CD4-positive, alpha-beta T cell treated with Interleukin-6 for 4 hours (primary cell): ENCODE data around the gene DOCK4.

Experiments used
- DNase-seq: peaks from one replicate; pipeline ENCODE4 v3.0.0-alpha.2; 2020; ENCODE audit warnings: mixed read lengths

The DOCK4 gene

DNA sequence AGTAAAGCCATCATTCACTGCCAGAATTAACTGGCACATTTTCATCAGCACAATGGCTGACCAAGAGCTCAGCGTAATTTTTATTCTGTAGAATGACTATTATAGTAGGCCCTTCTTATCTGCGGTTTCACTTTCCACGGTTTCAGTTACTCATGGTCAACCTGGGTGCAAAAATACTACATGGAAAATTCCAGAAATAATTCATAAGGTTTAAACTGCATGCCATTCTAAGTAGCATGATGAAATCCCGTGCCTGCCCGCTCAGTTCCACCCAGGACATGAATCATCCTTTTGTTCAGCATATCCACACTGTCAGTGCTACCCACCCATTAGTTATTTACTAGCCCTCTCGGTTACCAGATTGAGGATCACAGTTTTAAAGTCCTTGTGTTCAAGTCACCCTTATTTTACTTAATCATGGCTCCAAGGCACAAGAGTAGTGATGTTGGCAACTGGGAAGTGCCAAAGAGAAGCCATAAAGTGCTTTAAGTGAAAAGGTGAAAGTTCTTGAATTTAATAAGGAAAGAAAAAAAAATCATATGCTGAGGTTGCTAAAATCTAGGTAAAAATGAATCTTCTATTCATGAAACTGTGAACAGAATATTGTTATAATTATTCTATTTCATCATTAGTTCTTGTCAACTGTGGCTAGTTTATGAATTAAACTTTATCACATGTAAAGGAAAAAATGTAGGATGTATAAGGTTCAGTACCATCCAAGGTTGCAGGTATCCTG is 204.9 kb downstream of the DOCK4 start:
- no peak for DNase-seq

DNA sequence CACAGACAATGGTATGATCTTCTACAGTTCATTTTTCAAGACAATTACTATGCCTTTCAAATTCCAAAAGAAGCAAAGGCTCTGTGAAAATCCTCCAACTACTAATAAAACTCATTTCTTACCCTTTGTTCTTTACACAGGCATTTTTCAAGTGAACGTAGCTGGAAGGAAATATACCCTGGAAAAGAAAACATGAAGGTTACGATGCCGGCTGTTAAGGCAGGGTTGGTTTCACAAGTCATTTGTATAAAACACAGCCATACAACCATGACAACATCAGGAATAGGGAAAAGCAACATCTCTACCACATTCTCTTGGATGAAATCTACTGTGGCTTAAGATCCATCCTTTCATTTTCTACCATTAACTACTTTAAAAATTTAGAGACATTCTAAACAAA is 207.9 kb downstream of the DOCK4 start:
- no peak for DNase-seq

DNA sequence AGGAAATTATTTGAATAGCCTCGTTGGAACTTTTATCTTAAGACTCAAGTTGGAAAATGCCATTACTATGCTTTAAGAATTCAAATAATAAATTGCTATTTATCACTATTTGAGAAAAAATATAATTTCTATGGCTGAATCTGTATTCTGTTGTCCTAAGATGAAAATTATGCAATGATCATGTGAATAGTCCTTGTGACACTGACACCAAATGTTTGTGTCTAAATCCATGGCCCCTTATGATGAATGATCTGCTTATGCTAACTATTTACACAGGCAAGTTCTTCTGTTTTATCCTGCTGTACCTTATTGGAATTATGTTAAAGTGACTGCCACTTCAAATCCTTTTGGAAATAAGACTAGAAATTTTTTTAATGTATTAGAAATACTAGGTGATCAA is 208.7 kb downstream of the DOCK4 start:
- no peak for DNase-seq

DNA sequence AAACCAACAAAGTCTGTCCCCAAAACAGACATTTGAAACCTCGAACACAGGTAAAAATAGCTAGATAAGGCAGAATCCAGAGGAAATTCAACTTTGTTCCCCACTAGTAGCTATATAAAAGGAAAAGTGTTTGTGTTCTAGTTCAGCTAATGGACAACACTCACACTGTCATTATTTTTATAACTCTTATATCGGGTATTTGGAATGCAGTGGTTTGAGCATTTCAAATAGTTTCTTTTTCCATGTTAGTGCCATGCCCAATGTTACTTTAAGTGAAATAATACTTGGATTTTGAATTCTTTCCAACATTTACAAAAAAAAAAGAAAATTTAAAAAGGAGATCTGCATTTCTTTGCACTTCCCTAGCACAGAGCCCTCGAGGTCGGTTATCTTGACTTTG is 213.6 kb downstream of the DOCK4 start:
- DNase-seq: no peak

DNA sequence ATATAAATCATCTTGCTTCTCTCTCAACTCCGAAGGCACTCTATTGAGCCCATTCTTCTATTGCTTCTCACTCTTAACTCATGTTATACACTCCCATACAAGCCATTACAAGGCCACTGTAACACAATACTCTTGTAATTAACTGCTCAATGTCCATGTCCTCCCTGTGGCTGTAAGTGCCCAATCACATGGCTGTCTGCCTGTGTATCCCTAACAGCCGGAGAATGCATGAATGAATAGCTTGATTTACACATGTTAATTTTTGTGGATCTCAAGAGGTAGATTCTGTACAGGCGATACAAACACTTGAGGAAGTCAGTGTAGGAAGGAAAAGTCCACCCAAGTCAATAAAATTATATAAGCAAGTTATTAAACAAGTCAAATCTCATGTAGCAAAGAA is 215.6 kb downstream of the DOCK4 start:
- no peak for DNase-seq

DNA sequence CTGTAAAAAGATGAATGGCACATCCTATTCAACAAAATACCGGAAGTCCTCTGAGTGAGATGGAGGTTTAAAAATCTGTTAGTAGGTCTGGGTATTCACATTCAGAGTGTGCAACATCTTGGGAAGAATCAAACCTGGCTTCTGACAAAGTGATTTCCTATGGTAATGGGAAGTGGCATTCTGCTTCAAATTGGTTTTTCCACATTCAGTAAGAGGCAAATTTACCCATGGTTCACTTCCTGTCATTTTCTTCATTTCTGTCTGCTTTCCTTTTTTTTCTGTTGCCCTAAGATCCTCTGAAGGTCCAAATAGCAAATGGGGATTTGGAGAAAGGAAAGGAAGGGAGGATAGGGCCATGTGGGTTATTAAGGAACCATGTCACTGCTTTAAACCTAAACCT is 218.3 kb downstream of the DOCK4 start:
- DNase-seq: no peak

DNA sequence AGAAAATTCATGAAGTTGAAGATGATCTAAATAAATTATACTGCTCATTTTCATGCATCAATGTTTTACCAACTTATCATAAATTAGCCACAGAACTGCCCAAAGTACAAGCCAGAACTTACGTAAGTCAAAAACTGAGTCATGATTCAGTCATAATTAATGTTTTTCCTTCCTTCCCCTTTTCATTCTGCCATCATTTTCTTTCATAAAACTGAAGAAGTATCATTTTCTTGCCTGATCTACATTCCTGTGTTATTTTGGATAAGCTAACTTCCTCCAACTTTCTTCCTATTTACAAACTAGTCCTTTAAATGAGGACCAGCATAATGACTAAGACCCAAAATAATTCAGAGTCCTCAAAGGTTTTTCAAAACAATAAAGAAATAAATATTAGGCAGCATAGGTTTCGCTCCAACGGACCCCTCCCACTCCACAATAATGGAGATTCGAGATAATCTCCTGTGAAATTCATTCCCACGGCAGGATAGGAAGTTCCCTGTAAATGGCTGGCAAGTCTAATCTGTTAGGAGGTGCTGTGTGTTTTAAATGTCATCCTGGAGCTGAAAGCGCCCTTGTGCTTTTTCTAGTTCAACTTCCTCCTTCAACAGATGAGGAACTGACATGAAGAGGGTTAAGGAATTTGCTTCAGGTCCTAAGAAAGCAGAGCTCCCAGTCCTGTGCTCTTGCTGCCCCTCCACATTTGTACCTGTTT is 218.9 kb downstream of the DOCK4 start:
- DNase-seq: no peak

DNA sequence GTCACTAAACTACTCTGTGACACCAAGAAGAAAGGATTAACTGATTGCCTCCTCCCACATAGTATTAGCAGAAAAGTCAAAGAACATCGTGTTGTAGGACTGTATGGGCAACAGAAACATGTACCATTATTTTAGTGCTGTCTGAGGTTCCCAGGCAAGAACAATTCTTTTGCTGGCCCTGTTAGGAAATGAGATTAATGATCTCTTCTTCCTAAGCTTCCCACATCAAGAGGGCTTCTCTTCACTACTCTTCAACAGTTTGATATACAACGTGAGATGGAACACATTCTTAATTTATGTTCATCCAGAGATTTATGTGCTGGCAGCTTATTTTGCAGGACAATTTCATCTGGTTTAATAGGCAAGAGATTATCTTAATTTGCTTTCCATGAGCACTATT is 219.6 kb downstream of the DOCK4 start:
- no peak for DNase-seq

DNA sequence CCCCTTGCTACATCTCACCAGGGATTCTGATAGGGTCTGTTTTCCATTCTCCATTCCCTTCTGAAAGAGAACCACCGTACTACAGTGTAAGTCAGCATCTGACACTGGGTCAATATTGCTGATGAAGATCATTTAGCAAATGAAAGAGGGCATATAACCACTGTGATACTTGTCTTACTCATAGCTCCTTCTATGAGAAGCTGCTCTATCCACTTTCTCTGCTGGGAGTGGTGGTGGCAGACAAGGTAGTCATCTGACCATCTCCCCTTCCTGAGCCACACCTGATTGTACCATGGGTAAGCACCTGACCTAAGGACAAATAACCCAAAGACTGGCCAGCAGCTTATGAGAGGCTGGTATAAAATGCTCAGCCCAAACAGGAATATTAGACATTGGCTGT is 220.4 kb downstream of the DOCK4 start:
- DNase-seq: no peak

DNA sequence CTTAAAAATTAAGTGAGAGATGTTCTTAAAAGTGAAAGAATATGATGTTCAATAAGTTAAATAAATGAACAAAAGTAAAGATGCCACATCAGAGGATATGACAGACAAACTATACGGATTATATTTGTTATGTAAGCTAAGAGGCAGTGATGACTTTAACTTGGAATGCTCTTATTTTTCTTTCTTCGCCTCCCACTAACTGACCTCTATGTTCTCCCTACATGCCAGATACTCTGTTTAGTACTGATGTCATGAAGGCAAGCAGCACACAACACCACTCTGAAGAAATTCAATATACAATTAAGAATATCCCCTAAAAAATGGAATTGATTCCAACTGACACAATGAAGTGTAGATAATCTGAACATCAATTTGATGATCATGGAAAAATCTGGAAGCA is 223.4 kb downstream of the DOCK4 start:
- DNase-seq: no peak

DNA sequence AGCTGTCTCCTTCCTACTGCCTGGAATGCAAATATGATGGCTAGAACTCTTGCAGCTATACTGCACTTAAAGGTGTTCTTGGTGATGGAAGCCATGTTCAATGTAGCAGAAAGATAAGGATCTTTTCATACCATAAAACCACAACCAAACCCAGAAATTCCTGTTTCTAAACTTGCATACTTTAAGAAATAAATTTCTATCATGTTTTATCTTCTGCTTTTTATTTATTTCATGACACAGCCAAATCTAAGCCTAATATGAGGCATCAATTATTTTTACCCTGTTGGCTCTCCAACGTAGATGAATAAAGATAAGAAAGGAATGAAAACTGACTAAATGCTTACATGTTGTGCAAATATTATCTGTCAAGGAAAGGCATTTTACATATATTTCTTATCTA is 224.1 kb downstream of the DOCK4 start:
- no peak for DNase-seq

DNA sequence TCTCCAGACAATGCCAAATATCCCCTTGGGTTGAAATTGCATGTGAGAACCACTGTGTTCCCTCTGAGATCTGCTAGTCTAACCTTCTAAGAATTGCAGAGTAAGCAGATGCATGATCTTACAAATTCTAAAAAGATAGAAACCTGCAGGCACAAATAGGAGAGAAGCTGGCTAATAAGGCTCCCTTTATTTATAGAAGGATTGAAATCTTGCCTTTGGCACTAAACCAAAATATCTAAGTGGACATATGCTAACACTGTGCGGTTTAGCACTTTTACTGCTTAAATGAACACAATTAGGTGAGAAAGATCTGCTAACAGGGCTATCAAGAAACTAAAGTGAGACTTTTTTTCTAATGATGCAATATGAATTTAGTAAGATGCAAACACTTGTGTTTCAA is 225.5 kb downstream of the DOCK4 start:
- DNase-seq: no peak

DNA sequence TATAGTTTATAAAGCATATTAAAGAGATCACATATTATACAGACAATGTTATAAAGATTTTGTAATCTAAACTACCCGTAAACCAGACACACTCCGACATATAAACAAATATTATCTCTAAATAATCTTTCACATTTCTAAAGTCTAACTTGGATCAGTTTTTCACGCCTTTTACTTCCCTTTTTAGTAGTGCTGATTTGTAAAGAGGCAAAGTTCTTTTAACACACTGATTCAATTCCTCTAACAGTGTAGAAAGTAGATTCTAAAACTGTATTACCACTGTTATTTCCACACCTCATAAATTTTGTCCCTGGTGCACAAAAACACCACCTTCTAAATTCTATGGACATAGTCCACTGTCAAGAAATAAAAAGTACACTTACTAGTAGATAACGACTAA is 230.9 kb downstream of the DOCK4 start:
- DNase-seq: no peak

DNA sequence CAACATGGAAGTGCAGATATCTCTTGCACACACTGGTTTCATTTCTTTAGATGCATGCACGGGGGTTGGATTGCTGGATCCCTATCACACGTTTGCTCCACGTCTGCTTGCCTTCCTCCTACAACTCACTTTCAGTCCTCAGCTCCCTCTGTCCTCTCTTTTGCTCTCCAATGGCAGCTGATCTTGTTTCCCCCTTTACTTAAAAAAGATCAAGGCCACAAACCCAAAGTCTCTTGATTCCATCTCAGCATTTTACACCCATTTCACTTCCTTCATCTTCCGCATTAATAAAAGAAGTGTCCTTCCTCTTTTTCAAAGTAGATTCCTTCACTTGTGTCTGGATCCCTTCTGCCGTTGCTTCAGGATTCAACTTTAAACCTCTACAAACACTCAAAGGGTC is 245.2 kb downstream of the DOCK4 start:
- DNase-seq: no peak

DNA sequence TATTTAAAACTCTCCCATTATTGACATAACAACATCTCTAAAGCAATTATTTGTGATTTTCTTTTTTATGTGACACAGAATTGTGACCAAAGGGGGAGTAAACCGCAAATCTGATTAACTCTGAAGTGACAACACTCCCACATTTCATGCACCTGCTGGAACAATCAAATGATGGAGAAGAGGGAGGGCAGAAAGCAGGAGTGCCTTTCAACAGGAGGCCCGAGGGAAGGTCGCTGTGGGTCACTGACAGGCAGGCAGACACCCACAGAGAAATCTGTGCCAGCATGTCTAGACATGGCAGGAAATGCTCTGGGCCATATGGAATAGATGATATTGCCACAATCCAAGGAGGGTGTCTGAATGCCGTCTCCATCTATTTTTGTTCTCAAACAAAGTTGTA is 247.3 kb downstream of the DOCK4 start:
- DNase-seq: no peak

DNA sequence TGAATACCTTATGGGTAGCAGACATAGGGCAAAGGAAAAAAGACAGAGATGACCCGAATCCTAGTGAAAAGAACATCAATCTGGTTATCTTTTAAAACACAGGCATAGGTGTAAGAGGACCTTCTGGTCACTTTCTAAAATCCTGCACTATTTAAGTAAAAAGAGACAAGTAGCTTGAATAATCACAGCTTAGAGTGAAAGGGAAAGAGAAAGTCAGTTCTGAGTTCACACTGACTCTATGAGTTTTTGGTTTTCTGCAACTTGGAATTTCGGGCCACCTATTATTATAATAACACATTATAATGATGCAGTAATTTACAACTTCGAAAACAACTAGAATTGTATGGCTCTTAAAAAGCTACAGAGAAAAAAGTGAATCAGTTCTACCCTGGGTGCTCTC is 247.8 kb downstream of the DOCK4 start:
- no peak for DNase-seq

DNA sequence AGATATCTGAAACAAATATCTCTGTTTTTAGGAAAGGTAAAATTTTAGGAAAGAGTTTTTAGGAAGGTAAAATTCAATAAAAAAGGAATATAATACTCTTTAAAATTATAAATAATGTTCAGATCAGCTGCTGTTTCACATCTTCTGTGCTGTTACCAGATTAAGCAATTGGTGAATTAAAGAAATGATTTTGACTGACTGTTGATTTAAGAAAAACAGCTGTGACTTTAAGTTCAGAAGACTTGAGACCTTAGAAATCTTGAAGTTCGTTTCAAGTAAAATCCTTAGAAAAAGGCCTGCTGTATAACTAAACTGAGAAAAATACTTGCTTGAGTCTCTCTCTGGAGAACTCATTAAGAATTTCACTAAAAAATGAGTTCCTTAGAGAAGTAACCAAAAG is 250.6 kb downstream of the DOCK4 start:
- no peak for DNase-seq

DNA sequence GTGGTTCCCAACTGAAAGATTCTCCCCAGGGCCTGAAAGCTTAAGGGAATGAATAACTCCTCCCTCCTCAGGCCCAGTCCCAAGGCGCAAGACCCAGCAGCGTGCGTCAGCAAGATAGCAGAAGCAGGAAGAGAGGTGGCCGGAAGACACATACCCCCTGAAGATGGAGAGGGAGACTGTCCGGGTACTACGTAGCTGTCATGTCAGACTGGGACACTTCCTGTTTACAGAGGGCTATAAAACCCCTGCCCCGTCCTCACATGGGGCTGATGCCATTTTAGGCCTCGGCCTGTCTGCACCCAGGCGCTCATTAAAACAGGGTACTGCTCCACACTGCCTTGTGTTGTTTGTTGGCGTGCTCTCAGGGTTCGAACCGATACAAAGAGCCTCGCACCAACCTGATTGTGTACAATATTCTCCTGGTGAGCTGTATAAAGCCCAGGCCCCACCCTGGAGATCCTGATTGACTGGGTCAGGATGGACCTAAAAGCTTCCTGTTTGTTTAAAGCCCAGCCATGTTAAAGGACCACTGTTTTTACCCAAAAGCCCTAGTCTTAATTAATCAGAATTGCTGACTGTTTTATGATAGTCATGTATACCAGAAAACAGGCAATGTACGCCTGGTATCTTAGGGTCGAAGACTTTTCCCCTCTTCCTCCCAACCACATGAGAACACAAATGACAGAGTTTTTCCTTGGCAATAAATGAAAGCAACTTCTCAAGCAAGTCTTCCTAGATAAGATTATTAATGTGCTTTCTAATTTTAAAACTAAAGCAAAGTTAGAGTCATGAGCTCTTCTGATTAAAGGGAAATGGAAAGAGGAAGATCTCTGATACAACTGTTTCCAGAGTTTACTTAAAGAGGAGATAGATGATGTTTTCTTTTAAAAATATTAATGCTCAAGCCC is 251.5 kb downstream of the DOCK4 start:
- DNase-seq: no peak

DNA sequence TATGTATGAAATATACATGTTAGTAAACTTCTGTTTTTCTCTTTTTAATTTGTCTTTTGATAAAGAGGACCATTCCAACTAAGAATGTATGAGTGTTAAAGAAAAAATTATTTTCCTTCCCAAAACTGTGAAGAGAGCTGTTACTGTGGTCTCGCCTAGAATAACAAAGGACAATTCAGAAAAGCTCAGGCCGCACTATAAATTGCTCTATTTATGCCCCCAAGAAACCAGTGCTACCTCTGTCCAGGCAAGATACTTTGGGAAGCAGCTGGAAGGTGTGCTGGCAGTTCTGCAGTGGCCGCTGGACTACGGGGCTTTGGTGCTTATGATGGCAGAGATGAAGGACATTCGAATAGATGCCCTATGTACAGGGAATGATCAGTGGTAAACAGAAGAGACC is 252.1 kb downstream of the DOCK4 start:
- DNase-seq: no peak

DNA sequence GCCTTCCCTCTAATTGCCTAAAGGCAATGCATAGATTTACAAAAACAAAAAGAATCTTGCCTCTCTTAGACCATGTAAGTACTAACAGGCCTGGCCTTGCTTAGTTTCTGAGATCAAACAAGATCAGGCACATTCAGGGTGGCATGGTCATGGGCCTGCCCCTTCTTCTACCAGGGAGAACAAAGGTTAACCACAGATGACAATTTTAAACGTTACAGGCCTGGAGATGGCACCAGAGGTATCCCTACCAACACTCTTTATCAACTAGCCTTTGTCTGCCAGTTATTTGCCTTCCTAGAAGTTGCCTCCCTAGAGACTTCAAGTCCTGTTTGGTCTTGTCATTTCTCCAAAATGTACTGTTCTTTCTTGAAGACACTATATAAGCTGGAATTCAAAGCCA is 252.6 kb downstream of the DOCK4 start:
- no peak for DNase-seq

DNA sequence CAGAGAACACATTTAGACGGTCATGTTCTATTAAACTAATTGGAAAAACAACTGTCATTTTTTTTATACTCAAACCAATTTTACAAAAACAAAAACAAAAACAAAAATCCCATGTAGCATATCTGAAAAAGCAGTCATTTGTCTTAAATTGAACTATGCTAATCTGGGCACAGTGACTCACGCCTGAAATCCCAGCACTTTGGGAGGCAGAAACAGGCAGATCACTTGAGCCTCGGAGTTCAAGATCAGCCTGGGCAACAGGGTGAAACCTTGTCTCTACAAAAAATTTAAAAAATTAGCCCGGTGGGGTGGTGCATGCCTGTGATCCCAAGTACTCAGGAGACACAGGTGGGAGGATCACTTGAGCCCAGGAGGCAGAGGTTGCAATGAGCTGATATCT is 253.4 kb downstream of the DOCK4 start:
- DNase-seq: no peak

DNA sequence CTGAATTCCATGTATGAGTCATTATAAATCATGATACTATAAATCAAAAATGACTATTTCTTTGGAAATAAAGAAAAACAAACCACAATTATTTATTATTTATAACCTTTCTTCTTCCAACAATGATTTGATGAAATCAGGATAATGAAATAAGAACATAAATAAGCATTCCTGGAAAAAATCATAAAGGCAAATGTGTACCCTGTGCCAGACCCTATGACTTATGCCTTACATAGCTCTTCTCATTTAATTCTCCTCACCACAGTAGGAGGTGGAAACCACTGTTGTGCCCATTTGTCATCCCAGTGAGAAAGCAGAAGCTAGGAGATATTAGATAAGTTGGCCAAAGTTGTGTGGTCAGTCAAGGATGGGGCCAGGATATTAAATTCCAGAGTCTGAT is 255.1 kb downstream of the DOCK4 start:
- no peak for DNase-seq

DNA sequence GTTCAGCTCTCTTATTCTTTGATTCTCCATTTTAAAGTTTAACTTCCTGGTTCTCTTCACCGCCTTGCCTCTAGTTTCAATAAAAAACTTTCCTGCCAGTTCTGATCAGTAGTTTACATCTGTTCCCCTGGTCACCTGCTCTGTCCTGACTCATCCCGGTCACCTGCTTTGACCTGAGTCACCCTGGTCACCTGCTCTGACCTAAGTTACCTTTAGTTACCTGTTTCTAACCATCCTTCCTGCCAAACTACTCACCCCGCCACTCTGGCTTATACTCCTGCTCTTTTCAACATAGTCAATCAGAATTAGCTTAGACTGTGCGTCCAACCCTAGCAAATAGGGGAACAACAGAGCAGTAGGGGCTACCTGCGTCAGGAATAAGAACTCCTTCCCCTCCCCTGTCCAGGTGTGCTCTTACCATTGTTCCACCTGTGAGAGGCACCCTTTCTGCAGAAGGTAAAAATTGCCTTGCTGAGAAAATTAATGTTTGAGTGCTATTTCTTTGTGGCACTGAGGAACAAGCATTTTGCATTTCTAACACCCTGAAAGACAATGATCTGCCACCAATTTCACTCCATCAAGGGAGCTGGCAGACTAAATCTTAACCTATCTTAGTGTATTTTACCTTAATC is 263.6 kb downstream of the DOCK4 start:
- no peak for DNase-seq
